ENCODE data around the gene FCHSD1.

The FCHSD1 gene

GRCh38 chr5:141695627-141696215 lies 44.5 kb upstream of the FCHSD1 start:
- Histone ChIP-seq H4K20me1 (ENCODE audit: insufficient read depth, low read length) (no peaks in the 10 kb centered on the region; the same call in 1 of the 2 replicates), H3K4me2 (ENCODE audit: insufficient read depth, low read length) (no peak overlapping the region), H2AFZ (ENCODE audit: low read depth, low read length) (no peak overlapping the region), H3K27ac (ENCODE audit: low read length) (no peak overlapping the region), H3K9me3 (ENCODE audit: insufficient read depth, low read length, severe bottlenecking) (no peaks in the 10 kb centered on the region), H3K27me3 (ENCODE audit: insufficient read depth, low read length, poor library complexity) (peaks cover 14% of the 10 kb centered on the region), H3K36me3 (ENCODE audit: insufficient read depth, low read length) (no peaks in the 10 kb centered on the region), H3K4me1 (ENCODE audit: insufficient read depth, low read length) (peaks cover 9% of the 10 kb centered on the region), H3K4me3 (ENCODE audit: low read depth in 1 of 2, low read length in 2 of 2) (no peak overlapping the region), H3K9ac (ENCODE audit: low read depth, low read length) (no peak overlapping the region), H3K79me2 (ENCODE audit: insufficient read depth, low read length) (no peaks in the 10 kb centered on the region)
- no peak for TF ChIP-seq CTCF (IDR thresholded peaks at IDR 0.05; ENCODE audit: borderline replicate concordance, extremely low read depth, low read length, poor library complexity, severe bottlenecking)
- TF ChIP-seq EZH2 (IDR thresholded peaks at IDR 0.05; ENCODE audit: borderline replicate concordance, low read depth, low read length, severe bottlenecking) = no peak
- no peak for DNase-seq
- ATAC-seq (ENCODE audit: insufficient read depth, low read depth) = no peak

- no peaks in the 10 kb centered on the region for H3K36me3 ChIP-seq (ENCODE audit: insufficient read depth, low read length)
- H2AFZ ChIP-seq (ENCODE audit: low read depth, low read length) = no peak overlapping the region
- H3K9ac ChIP-seq (ENCODE audit: low read depth, low read length) = no peak overlapping the region
- ATAC-seq (ENCODE audit: insufficient read depth, low read depth) (no peak), DNase-seq (no peak)
- H3K79me2 ChIP-seq (ENCODE audit: insufficient read depth, low read length) = no peaks in the 10 kb centered on the region
- TF ChIP-seq EZH2 (IDR thresholded peaks at IDR 0.05; ENCODE audit: borderline replicate concordance, low read depth, low read length, severe bottlenecking) = no peak
- TF ChIP-seq CTCF (IDR thresholded peaks at IDR 0.05; ENCODE audit: borderline replicate concordance, extremely low read depth, low read length, poor library complexity, severe bottlenecking) = no peak
- H3K4me2 ChIP-seq (ENCODE audit: insufficient read depth, low read length) = no peak overlapping the region
- no peak overlapping the region for H3K27ac ChIP-seq (ENCODE audit: low read length)
- H4K20me1 ChIP-seq (ENCODE audit: insufficient read depth, low read length) = no peaks in the 10 kb centered on the region
- H3K4me3 ChIP-seq (ENCODE audit: low read depth in 1 of 2, low read length in 2 of 2) = no peak overlapping the region
- H3K4me1 ChIP-seq (ENCODE audit: insufficient read depth, low read length) = peaks cover 9% of the 10 kb centered on the region
- no peaks in the 10 kb centered on the region for H3K9me3 ChIP-seq (ENCODE audit: insufficient read depth, low read length, severe bottlenecking)
- H3K27me3 ChIP-seq (ENCODE audit: insufficient read depth, low read length, poor library complexity) = peaks cover 19% of the 10 kb centered on the region
Observed at GRCh38 chr5:141694479-141694878, 43.3 kb upstream of the FCHSD1 start.

- no peak overlapping the region for H3K27ac ChIP-seq (ENCODE audit: low read length)
- H3K79me2 ChIP-seq (ENCODE audit: insufficient read depth, low read length) = no peaks in the 10 kb centered on the region
- H3K36me3 ChIP-seq (ENCODE audit: insufficient read depth, low read length) = no peaks in the 10 kb centered on the region
- H3K4me1 ChIP-seq (ENCODE audit: insufficient read depth, low read length) = peaks cover 9% of the 10 kb centered on the region
- no peak overlapping the region for H3K9ac ChIP-seq (ENCODE audit: low read depth, low read length)
- H4K20me1 ChIP-seq (ENCODE audit: insufficient read depth, low read length) = no peaks in the 10 kb centered on the region
- H3K4me2 ChIP-seq (ENCODE audit: insufficient read depth, low read length) = no peak overlapping the region
- H3K9me3 ChIP-seq (ENCODE audit: insufficient read depth, low read length, severe bottlenecking) = no peaks in the 10 kb centered on the region
- H3K27me3 ChIP-seq (ENCODE audit: insufficient read depth, low read length, poor library complexity) = peaks cover 31% of the 10 kb centered on the region
- DNase-seq (no peak), ATAC-seq (ENCODE audit: insufficient read depth, low read depth) (no peak)
- no peak overlapping the region for H2AFZ ChIP-seq (ENCODE audit: low read depth, low read length)
- no peak for TF ChIP-seq CTCF (IDR thresholded peaks at IDR 0.05; ENCODE audit: borderline replicate concordance, extremely low read depth, low read length, poor library complexity, severe bottlenecking)
- no peak overlapping the region for H3K4me3 ChIP-seq (ENCODE audit: low read depth in 1 of 2, low read length in 2 of 2)
Observed at GRCh38 chr5:141692919-141693725, 41.9 kb upstream of the FCHSD1 start.
